ENCODE data around the gene OR4N5. TPM values are rescaled to one million over a fixed set of nuclear protein-coding genes. Genes with fewer than 3 reads are reported as not detected.

OR4N5 gene
- total RNA-seq, 1 experiment from 2014 or later: not detected

GRCh38 chr14:20190596-20190995 lies 52.0 kb downstream of the OR4N5 start, which contains the start of gene OR11G2:
Gene OR11G2 (plus strand): TSS chr14:20190896. CDS start chr14:20197438, 6,542 bp downstream.
- DNase-seq (ENCODE audit: low spot score): no peak
- in situ Hi-C loops (cut with HindIII; ENCODE audit: low sequenced_read_pairs): no loop called here

GRCh38 chr14:20191396-20191795 lies 52.8 kb downstream of the OR4N5 start:
- in situ Hi-C loops (cut with HindIII; ENCODE audit: low sequenced_read_pairs): no loop called here
- DNase-seq (ENCODE audit: low spot score): no peak

GRCh38 chr14:20194101-20194500 lies 55.5 kb downstream of the OR4N5 start:
- in situ Hi-C loops (cut with HindIII; ENCODE audit: low sequenced_read_pairs): no loop called here
- no peak for DNase-seq (ENCODE audit: low spot score)

Other genes starting within 250 kb of the OR4N5 start
- not detected in 2 replicates for gene OR4K5, start 218.2 kb upstream of the OR4N5 start, total RNA-seq (2014; rRNA removed; shearing (Covaris generic))
- not detected in 2 replicates for gene OR4K1, start 207.9 kb upstream of the OR4N5 start, total RNA-seq (2014; rRNA removed; shearing (Covaris generic))
- gene OR4K15, start 163.2 kb upstream of the OR4N5 start, total RNA-seq (2014; rRNA removed; shearing (Covaris generic)): not detected in 2 replicates
- not detected in 2 replicates for gene OR4Q2, start 136.7 kb upstream of the OR4N5 start, total RNA-seq (2014; rRNA removed; shearing (Covaris generic))
- gene OR4K14, start 119.5 kb upstream of the OR4N5 start, total RNA-seq (2014; rRNA removed; shearing (Covaris generic)): not detected in 2 replicates
- gene OR4K13, start 102.8 kb upstream of the OR4N5 start, total RNA-seq (2014; rRNA removed; shearing (Covaris generic)): not detected in 2 replicates
- not detected in 2 replicates for gene OR4L1, start 78.8 kb upstream of the OR4N5 start, total RNA-seq (2014; rRNA removed; shearing (Covaris generic))
- gene OR4K17, start 28.1 kb upstream of the OR4N5 start, total RNA-seq (2014; rRNA removed; shearing (Covaris generic)): not detected in 2 replicates
- gene OR11G2, start 52.1 kb downstream of the OR4N5 start, total RNA-seq (2014; rRNA removed; shearing (Covaris generic)): not detected in 2 replicates
- not detected in 2 replicates for gene OR11H6, start 84.9 kb downstream of the OR4N5 start, total RNA-seq (2014; rRNA removed; shearing (Covaris generic))
- gene OR11H7, start 90.2 kb downstream of the OR4N5 start, total RNA-seq (2014; rRNA removed; shearing (Covaris generic)): not detected in 2 replicates
- not detected in 2 replicates for gene OR11H4, start 100.5 kb downstream of the OR4N5 start, total RNA-seq (2014; rRNA removed; shearing (Covaris generic))
- gene TTC5, start 167.1 kb downstream of the OR4N5 start, total RNA-seq (2014; rRNA removed; shearing (Covaris generic)): 17.0 and 27.0 TPM in 2 replicates
- 122 and 178 TPM in 2 replicates for gene CCNB1IP1, start 194.5 kb downstream of the OR4N5 start, total RNA-seq (2014; rRNA removed; shearing (Covaris generic))
- gene PARP2, start 204.8 kb downstream of the OR4N5 start, total RNA-seq (2014; rRNA removed; shearing (Covaris generic)): 12.9 and 17.7 TPM in 2 replicates

Measured in G401 (cell line).